Choroid plexus epithelial cell (primary cell): ENCODE results near the gene NDUFAF8.
A peak's percentile ranks its signal among the peaks of the same experiment; 100 is the strongest.

Experiments used
- DNase-seq: peaks from one replicate; pipeline ENCODE4 v3.0.0-alpha.2; 2010; ENCODE audit warnings: low read depth
- H3K4me3 ChIP-seq: 2 replicates; pipeline ENCODE4 v1.5.1; 2011; ENCODE audit warnings: low read depth, mild to moderate bottlenecking, control low read depth, low read length, moderate library complexity
- CTCF ChIP-seq: conservative IDR thresholded peaks from 2 replicates; pipeline ENCODE4 v1.5.1; 2011; ENCODE audit warnings: low read depth, mild to moderate bottlenecking, control low read depth, inconsistent platforms, low read length, moderate library complexity

NDUFAF8 gene

GRCh38 chr17:81207610-81208581 lies 31.2 kb upstream of the NDUFAF8 start:
- TF ChIP-seq CTCF, result no peak
- DNase-seq, result no peak
- no peak overlapping the region for H3K4me3 ChIP-seq

GRCh38 chr17:81208651-81209050 lies 30.5 kb upstream of the NDUFAF8 start:
- no peak for DNase-seq
- TF ChIP-seq CTCF, result no peak
- H3K4me3 ChIP-seq, result no peak overlapping the region

- H3K4me3 ChIP-seq, result no peak overlapping the region
- TF ChIP-seq CTCF, result no peak
- no peak for DNase-seq
Measured at GRCh38 chr17:81209141-81209540, 30.0 kb upstream of the NDUFAF8 start.

GRCh38 chr17:81210466-81210865 lies 28.7 kb upstream of the NDUFAF8 start:
- H3K4me3 ChIP-seq, result no peak overlapping the region
- TF ChIP-seq CTCF, result no peak
- no peak for DNase-seq

- DNase-seq, result peak; percentile 42
- H3K4me3 ChIP-seq, result no peak overlapping the region
- TF ChIP-seq CTCF, result peak; percentile 2
Measured at GRCh38 chr17:81210868-81211267, 28.2 kb upstream of the NDUFAF8 start.

- no peak for DNase-seq
- no peak overlapping the region for H3K4me3 ChIP-seq
- no peak for TF ChIP-seq CTCF
Measured at GRCh38 chr17:81212365-81212764, 26.8 kb upstream of the NDUFAF8 start.

GRCh38 chr17:81213978-81214377 lies 25.1 kb upstream of the NDUFAF8 start:
- no peak for DNase-seq
- no peak overlapping the region for H3K4me3 ChIP-seq
- no peak for TF ChIP-seq CTCF
